Measurements from ENCODE around the gene DUSP22.

DNA sequence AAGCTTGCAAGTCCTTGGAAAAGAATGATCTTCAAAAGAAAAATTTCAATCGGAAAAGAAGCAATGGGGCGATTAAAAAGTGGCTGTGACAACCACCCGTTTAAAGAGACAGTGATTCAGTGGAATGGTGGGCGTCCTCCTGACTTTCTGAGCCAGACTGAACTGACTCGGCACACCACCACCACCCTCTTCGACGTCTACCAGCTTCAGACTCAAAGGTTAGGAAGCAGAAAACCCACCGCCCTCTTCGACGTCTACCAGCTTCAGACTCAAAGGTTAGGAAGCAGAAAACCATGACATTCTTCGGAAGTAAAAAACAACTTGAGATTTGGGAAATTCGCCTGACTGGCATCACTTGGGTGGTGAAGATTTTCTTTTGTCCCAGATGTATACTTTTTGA, 71.0 kb downstream of the DUSP22 start:
- TF ChIP-seq HDAC2 (IDR thresholded peaks at IDR 0.05) (no peak), CHD2 (IDR thresholded peaks at IDR 0.05; ENCODE audit: low read length, partially characterized antibody) (no peak), POLR2A (IDR thresholded peaks at IDR 0.05; ENCODE audit: low read length) (no peak), CBX8 (IDR thresholded peaks at IDR 0.05) (no peak)
- TF ChIP-seq, protein P1, sequence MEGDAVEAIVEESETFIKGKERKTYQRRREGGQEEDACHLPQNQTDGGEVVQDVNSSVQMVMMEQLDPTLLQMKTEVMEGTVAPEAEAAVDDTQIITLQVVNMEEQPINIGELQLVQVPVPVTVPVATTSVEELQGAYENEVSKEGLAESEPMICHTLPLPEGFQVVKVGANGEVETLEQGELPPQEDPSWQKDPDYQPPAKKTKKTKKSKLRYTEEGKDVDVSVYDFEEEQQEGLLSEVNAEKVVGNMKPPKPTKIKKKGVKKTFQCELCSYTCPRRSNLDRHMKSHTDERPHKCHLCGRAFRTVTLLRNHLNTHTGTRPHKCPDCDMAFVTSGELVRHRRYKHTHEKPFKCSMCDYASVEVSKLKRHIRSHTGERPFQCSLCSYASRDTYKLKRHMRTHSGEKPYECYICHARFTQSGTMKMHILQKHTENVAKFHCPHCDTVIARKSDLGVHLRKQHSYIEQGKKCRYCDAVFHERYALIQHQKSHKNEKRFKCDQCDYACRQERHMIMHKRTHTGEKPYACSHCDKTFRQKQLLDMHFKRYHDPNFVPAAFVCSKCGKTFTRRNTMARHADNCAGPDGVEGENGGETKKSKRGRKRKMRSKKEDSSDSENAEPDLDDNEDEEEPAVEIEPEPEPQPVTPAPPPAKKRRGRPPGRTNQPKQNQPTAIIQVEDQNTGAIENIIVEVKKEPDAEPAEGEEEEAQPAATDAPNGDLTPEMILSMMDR (IDR thresholded peaks at IDR 0.05), result no peak
